GM12801 (cell line): ENCODE data around the gene SOS1.

Experiments
- CTCF ChIP-seq: IDR thresholded peaks from one replicate; pipeline ENCODE4 v1.5.1; 2011; ENCODE audit warnings: control low read depth; ENCODE audit not compliant: insufficient read length; ENCODE audit errors: extremely low read depth

The SOS1 gene

GRCh38 chr2:39033980-39034379 lies 86.9 kb downstream of the SOS1 start:
- no peak for TF ChIP-seq CTCF

GRCh38 chr2:39027421-39027820 lies 93.4 kb downstream of the SOS1 start:
- no peak for TF ChIP-seq CTCF

GRCh38 chr2:39024833-39025232 lies 96.0 kb downstream of the SOS1 start:
- TF ChIP-seq CTCF, result no peak

GRCh38 chr2:39023649-39024048 lies 97.2 kb downstream of the SOS1 start:
- no peak for TF ChIP-seq CTCF

- no peak for TF ChIP-seq CTCF
Observed at GRCh38 chr2:39022642-39023235, 98.1 kb downstream of the SOS1 start.

- TF ChIP-seq CTCF, result no peak
Observed at GRCh38 chr2:39020383-39020782, 100.5 kb downstream of the SOS1 start.

GRCh38 chr2:39018638-39019037 lies 102.2 kb downstream of the SOS1 start:
- TF ChIP-seq CTCF, result no peak

GRCh38 chr2:39017334-39017733 lies 103.5 kb downstream of the SOS1 start:
- no peak for TF ChIP-seq CTCF
